Left renal cortex interstitium (tissue), 4 donors: ENCODE measurements around the gene ITGB1BP1. TPM values are rescaled to one million over a fixed set of nuclear protein-coding genes. Genes with fewer than 3 reads are reported as not detected.
"Not testable (repeated sequence)": the region's sequence is repeated elsewhere in the genome, so short reads cannot be mapped to it uniquely, and the experiment has no call there.

Experiments
- DNase-seq, 4 donors: peaks; one replicate each; pipeline ENCODE4 v3.0.0-alpha.2; 2013; ENCODE audit warnings: low read depth in 4 of 4, low spot score in 2 of 4, missing footprints in 1 of 4
- polyA plus RNA-seq, 4 donors: library from polyadenylated mRNA; unstranded; fragments of 120-200 nt; gene quantifications; one replicate each; pipeline ENCODE4 v1.2.1, GENCODE V29; 2013; ENCODE audit not compliant: insufficient read length in 4 of 4

The ITGB1BP1 gene
- polyA plus RNA-seq, 4 donors: 76.6 to 83.0 (median 82.6) TPM

GRCh38 chr2:9401646-9402371 lies 21.5 kb downstream of the ITGB1BP1 start:
- no peak for DNase-seq

GRCh38 chr2:9401059-9401547 lies 22.2 kb downstream of the ITGB1BP1 start:
- DNase-seq: no peak

GRCh38 chr2:9400268-9401058 lies 22.9 kb downstream of the ITGB1BP1 start:
- DNase-seq: no peak

- DNase-seq: no peak
Observed at GRCh38 chr2:9398881-9399780, 24.2 kb downstream of the ITGB1BP1 start.

- not testable (repeated sequence) for DNase-seq
Observed at GRCh38 chr2:9398251-9398650, 25.1 kb downstream of the ITGB1BP1 start.

- no peak for DNase-seq
Observed at GRCh38 chr2:9397201-9397600, 26.1 kb downstream of the ITGB1BP1 start.

- DNase-seq: no peak
Observed at GRCh38 chr2:9394816-9395215, 28.5 kb downstream of the ITGB1BP1 start.

- no peak for DNase-seq
Observed at GRCh38 chr2:9392898-9393765, 30.2 kb downstream of the ITGB1BP1 start.

- DNase-seq: no peak
Observed at GRCh38 chr2:9391961-9392720, 31.2 kb downstream of the ITGB1BP1 start.

- DNase-seq: no peak
Observed at GRCh38 chr2:9390991-9391390, 32.3 kb downstream of the ITGB1BP1 start.

- DNase-seq: no peak
Observed at GRCh38 chr2:9390151-9390850, 33.0 kb downstream of the ITGB1BP1 start.

GRCh38 chr2:9388950-9389911 lies 34.1 kb downstream of the ITGB1BP1 start:
- DNase-seq: no peak

- DNase-seq: no peak
Observed at GRCh38 chr2:9388199-9388681, 35.1 kb downstream of the ITGB1BP1 start.

- no peak for DNase-seq
Observed at GRCh38 chr2:9385841-9386240, 37.5 kb downstream of the ITGB1BP1 start.

GRCh38 chr2:9384521-9384920 lies 38.8 kb downstream of the ITGB1BP1 start:
- no peak for DNase-seq

- DNase-seq: no peak
Observed at GRCh38 chr2:9382604-9383235, 40.6 kb downstream of the ITGB1BP1 start.
